Epidermal melanocyte (primary cell): Measurements from ENCODE around the gene IL1F10.

Experiments used
- DNase-seq: peaks from one replicate; pipeline ENCODE4 v3.0.0; 2011; ENCODE audit warnings: low spot score; ENCODE audit not compliant: insufficient read length

Gene IL1F10

GRCh38 chr2:113067681-113068080, at the start of gene IL1F10:
Gene IL1F10, plus strand, starts transcription at chr2:113067970. Its CDS starts 4,769 bp downstream, at chr2:113072739.
- DNase-seq: no peak

GRCh38 chr2:113018509-113018908, 49.3 kb upstream of the IL1F10 start:
- no peak for DNase-seq

DNA sequence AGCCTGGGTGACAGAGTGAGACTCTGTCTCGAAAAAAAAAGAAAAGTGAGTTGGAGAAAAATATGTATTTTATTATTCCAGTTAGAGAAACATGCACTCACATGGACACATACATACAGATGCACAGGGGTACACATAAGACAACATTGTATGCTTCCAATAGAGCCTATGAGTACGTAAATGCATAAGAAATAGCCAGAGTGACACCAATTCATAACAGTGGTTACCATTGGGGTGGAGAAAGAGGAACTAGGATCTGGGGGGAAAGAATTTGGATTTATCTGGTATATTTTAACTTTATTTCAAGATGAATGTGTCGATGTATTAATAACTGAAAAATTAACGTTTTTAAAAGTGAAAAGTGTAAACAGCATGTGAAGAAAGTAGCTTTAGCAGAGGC, 46.5 kb upstream of the IL1F10 start:
- no peak for DNase-seq

GRCh38 chr2:113024764-113025163, 43.0 kb upstream of the IL1F10 start:
- no peak for DNase-seq

DNA sequence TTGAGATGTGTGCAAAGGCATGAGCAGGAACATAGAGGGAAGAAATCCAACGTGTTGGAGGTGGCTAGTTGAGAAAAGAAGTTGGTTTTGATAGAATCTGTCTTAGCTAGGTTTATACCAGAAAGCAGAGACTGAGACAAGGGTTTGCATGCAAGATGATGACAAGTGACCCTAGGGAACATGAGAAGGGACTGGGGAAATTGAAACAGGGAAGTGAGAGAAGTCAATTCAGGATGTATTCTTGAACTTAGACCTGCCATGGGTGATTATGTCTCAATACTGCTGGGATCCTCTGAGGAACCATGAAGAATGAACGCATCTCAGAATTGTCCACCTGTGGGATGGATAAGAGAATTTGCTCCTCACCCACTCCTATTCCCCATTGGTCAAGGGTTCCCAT, 42.0 kb upstream of the IL1F10 start:
- no peak for DNase-seq

- DNase-seq: no peak
Measured at GRCh38 chr2:113027691-113028090, 40.1 kb upstream of the IL1F10 start.

- DNase-seq: no peak
Measured at GRCh38 chr2:113028112-113028511, 39.7 kb upstream of the IL1F10 start.

- no peak for DNase-seq
Measured at GRCh38 chr2:113032737-113033136, 35.0 kb upstream of the IL1F10 start.

DNA sequence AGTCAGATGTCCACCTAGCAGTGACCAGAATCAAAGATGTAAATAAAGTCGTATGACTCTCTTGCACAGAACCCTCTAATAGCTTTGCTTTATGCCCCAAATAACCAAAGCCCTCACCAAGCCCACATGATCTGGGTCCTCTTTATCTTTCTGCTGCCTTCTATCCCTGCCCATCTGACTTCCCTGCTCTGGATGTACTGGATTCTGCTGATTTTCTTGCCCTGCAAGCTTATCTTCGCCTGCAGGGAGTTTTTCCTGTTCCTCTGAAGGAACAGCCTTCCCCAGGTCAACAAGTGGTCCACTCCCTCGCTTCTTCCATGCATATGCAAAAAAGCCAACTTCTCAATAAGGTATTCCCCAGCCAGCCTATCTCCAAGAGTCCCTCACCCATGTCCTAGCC, 33.8 kb upstream of the IL1F10 start:
- no peak for DNase-seq

DNA sequence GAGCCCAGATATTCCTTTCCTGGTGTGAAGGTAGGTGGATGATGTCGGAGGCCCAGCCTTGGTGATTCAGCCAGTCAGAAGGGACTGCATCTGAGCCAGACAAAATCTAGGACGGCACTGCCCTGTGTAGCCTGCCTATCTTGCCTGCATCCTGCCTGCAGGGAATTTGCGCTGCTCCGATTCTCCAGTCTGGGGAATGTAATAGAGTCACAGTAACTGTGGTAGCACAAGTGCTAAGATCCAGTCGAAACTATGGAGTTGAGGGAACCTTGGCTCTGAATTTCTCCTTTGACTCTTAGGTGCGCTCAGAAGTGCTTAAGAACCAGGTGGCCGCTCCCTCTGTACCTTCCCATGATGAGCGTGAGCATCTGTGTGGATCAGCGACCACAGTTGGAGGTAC, 31.0 kb upstream of the IL1F10 start:
- no peak for DNase-seq

- no peak for DNase-seq
Measured at GRCh38 chr2:113038291-113038690, 29.5 kb upstream of the IL1F10 start.

DNA sequence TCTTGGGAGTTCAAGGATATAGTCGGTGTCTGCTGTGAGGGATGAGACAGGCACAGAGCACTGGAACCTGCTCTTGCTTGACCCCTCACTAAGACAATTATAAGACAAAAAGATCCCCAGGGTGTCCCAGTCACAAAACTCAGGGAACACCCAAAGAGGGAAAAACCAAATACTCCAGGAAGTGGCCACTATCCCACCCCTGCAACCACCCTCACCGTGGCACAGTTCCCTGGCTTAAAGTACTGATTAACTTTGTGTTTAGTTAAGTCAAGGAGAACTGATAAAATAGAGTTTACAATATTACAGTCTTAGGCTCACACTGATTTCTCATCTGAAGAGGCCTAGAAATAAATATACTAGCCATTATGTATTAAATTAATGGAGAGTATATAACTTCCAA, 28.6 kb upstream of the IL1F10 start:
- no peak for DNase-seq

DNA sequence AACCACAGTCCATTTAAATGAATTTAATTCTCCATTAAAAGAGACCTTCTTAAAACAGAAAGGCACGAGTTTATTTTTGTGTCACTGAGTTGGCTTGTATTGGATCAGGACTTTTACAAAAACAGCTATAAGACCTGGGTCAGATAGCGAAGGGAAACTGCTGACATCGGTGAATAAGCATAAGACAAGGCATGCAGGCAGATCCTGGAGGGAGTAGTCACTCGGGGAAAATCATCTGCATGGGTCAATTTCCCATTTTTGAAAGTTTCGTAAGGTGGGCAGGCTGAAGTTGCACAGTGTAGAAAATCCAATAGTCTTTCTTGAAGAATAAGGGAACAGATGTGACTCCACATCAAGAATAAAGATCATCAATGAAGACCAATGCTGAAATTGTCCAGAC, 28.1 kb upstream of the IL1F10 start:
- DNase-seq: no peak

DNA sequence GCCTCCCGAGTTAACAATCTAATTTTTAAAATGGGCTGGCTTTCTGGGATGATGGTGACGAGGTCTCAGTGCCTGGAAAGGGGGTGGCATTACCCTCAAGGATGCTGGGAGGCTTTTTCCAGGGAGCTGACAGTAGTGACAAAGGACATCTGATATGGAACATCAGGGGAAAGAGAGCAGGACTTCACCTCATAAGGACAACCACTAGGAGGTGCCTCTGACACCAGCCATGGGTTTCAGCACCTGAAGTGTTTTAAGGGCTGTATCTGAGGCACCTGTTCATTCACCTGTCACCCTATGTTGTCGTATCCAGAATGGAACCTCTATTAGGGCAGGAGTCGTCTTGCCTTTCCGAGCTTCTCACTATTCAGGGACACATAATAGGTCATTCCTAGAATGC, 25.9 kb upstream of the IL1F10 start:
- no peak for DNase-seq

GRCh38 chr2:113046465-113046864, 21.3 kb upstream of the IL1F10 start:
- no peak for DNase-seq

DNA sequence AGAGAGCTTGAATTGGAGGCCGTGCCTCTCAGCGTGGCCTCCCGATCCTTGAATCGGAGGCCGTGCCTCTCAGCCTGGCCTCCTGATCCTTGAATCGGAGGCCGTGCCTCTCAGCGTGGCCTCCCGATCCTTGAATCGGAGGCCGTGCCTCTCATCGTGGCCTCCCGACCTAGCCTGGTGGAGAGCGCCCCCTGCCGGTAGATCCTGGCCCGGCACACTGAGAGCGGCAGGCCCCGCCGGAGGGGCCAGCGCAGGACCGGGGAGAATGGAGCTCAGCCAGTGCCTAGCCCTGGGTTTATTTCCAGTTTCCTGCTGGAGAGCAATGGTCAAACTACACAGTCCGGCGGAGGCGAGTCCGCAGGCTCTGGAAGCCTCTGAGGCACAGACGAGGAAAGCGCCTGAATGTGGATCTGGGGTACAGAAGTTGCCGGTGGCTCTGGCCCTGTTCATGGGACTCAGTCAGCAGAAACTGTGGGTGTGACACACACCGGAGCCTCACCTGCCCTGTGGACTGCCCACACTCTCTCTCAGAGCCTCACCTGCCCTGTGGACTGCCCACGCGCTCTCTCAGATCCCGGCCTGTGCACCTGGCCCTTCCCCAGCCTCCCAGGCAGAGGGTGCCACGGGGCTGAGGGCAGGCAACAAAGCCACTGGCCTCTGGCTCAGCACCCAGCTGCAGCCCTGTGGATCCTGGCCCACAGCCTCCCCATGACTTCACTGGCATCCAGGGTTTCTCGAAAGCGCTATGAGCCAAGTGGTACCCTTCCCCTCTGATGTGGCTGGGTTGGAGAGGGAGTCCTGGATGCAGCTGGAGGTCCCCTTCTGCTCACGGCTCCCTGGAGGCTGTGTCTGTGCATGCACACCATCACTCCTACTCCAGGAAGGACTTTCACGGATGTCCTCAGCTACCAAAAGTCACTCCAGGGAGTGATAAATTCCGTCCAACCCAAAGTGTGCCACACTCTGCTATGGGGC, 16.6 kb upstream of the IL1F10 start:
- DNase-seq: no peak

DNA sequence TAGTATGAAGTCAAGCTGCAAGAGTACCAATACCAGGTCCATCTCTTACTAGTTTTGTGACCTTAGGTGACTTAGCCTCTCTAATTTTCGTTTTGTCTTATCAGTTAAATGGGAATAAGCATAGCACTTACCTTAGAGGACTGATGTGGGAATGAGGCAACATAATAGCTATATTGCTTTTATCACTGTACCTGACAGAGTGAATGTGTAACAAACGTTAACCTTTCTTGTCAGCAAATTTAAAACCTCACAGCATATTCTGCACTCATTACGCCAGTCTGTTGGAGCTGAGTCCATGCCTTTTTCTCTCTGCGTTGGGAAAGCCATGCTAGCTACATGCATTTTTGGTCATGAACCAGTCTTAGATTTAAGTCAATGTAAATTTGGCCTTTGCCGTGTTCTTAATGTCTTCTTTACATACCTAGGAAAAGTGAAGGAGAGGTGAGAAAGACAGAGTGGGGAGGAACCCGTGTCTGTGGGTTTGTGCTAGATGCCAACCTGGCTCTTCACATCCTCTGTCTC, 15.3 kb upstream of the IL1F10 start, which contains the start of gene IL36B:
Gene IL36B, minus strand, starts transcription at position 472 of the 522 bp plus-strand sequence.
- no peak for DNase-seq

- no peak for DNase-seq
Measured at GRCh38 chr2:113053666-113054065, 14.1 kb upstream of the IL1F10 start.

GRCh38 chr2:113054066-113054465, 13.7 kb upstream of the IL1F10 start:
- DNase-seq: no peak

DNA sequence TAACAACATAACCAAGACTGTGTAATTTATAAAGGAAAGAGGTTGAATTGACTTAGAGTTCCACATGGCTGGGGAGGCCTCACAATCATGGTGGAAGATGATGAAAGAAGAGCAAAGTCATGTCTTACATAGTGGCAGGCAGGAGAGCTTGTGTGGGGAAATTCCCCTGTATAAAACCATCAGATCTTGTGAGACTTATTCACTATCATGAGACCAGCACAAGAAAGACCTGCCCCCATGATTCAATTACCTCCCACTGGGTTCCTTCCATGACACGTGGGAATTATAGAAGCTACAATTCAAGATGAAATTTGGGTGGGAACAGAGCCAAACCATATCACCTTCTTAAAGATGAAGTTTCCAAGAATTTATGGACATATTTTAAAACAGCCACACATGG, 11.2 kb upstream of the IL1F10 start:
- no peak for DNase-seq

- DNase-seq: no peak
Measured at GRCh38 chr2:113057117-113057516, 10.7 kb upstream of the IL1F10 start.

DNA sequence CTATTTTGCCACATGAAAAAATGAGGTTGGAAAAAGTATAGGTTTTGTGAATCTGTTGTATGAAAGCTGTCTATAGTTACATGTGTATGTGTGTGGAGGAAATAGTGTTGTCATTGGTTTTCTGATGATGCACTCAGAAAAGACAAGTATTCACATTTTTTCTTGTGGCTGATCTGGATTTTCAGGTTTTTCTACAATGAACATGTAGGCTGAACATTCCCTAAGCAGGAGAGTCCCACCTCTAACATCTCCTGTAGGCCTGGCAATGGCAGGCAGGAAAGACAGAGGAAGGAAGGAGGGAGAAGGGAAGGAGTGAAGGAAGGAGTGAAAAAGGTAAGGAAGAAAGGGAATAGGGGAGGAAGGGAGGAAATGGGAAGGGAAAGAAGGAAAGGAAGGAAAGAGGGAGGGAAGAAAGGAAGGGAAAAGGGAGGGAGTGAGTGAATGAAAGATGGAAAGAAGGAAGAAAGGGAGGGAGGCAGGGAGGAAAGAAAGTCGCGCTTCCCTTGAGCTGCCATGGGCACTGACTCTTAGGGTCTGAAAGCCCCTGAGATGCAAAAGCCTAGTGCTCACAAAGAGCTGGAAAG, 9.3 kb upstream of the IL1F10 start:
- no peak for DNase-seq
